Measurements from ENCODE around the gene ZNF775.

The ZNF775 gene

DNA sequence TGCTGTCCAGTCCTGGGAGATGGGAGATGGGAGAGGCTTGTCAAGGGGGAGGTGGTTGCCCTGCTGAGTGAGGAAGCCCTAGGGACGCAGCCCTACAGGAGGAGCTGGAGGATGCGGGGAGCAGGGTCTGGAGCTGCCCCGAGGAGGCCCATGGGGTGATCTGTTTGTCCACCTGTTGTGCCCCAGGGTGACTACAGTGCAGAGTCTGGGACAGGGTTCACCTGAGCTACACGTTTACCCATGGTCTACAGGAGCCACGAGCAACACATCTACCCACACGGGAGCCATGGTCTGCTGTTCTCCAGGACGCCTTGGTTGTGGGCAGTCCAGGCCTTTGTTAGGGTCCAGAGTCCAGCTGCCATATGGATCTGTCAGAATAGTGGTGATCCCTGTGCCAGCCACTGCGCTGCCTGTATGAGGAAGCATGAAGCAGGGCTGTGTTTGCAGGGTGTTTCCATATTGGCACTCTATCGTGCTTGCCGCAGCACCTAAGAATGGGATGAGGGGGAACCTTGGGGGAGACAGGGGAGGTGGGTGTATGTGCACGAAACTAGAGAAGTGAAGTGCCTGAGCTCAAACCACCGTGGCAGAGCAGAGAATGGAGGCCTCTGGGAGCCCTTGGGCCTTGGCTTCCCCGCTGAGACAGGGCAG lies 23.7 kb downstream of the ZNF775 start:
- DNase-seq, result no peak

DNA sequence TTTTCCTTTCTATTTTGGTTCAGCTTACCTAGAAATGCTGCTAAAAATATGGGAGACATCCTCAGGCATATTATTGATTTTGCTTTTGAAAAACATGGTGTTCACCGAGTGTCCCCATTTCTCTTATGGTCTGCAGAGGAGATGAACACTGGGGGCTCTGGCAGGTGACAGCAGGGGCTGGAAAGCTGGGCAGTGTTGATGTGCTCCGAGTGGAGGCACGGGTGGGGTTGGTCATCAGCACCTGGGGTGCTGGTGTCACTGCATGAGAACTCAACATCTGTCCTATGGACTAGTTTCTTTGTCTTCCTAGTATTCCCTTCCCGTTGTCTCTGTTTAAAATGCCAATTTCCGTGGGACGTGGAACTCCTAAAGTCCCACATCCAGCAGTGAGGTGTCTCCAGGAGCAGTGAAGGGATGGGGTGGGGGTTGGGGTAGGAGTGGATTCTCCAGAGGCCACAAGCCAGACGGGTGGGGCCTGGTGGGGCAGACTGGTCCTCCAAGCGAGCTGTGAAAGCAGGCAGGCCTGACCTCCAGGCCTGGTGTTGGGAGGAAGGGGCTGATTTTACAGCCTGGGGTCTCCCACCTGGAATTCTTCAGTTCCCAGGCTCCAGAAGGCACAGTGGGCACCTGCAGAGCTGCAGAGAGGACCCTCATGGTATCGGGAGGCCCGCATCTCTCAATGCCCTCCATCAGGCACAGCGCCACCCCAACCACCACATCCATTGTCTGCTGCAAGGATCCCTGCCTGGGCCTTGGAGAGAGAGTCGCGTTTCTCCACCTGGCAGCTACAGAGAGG lies 24.4 kb downstream of the ZNF775 start:
- DNase-seq, result no peak

GRCh38 chr7:150404172-150404804 lies 25.2 kb downstream of the ZNF775 start:
- no peak for DNase-seq

GRCh38 chr7:150404805-150405583 lies 25.9 kb downstream of the ZNF775 start:
- peak; percentile 63 for DNase-seq

DNA sequence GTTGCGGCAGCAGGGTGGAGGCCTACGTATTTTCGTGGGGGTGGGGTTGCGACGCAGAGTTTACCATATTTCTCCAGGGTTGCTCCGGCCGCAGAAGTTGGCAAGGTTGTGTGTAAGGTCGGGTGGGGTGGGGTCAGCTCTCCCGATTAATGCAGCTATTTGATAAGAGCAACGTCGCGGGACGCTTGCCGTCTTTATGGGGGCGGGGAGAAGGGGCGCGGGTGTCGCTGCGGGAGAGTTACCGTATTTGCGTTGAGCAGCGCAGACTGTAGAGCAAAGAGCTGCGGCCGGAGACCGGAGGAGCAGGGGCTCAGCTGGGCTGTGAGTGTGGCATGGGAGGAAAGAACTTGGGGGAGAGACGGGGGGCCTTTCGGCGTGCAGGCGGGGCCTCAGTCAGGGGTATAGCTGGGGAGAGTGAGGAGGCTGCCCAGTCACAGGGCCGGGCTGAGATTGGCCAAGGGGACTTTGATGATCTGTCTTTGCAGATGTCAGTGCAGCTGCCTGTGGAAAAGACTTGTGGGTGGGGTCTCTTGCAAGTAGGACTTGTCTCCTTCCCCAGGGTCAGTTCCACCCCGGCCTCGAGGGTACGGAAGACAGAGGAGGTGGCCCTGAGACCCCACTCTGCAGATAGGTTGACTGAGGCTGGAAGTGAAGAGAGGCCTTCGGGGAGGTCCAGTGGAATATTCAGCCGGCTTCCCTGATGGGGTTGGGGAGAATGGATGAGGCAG lies 26.6 kb downstream of the ZNF775 start:
- DNase-seq, result no peak

DNA sequence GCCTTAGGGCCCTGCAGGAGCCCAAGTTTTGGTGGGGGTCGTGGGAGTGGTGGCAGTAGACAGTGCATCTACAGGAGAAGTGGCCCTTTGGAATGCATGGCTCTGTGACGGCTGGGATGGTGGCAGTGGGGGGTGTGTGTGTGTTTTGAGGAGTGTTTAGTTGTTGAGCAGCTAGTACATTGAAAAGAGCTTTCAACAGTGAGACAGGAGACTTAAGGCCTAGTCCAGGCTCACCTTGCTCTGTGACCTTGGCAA lies 27.1 kb downstream of the ZNF775 start:
- DNase-seq, result no peak

GRCh38 chr7:150406567-150407421 lies 27.7 kb downstream of the ZNF775 start:
- DNase-seq, result no peak

DNA sequence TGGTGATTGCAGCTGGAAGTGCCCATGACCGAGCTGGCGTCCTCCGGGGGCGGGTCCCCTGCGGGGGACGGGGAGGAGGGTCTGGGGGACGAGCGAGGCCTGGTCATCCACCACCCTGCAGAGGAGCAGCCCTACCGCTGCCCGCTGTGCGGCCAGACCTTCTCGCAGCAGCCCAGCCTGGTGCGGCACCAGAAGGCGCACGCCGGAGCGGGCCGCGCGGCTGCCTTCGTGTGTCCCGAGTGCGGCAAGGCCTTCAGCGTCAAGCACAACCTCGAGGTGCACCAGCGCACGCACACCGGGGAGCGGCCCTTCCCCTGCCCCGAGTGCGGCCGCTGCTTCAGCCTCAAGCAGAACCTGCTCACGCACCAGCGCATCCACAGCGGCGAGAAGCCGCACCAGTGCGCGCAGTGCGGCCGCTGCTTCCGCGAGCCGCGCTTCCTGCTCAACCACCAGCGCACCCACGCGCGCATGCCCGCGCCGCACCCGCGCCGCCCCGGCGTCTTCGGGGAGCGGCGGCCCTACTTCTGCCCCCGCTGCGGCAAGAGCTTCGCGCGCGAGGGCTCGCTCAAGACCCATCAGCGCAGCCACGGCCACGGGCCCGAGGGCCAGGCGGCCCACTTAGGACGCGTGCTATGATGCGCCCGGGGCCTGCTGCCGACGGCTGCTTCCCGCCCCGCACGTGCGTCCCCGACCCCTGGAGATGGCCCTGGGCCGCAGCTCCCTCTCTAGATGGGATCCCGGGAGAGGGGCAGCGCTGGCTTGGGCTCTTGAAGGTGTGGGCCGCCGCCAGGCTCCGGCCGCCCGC lies 28.7 kb downstream of the ZNF775 start:
- DNase-seq, result no peak

DNA sequence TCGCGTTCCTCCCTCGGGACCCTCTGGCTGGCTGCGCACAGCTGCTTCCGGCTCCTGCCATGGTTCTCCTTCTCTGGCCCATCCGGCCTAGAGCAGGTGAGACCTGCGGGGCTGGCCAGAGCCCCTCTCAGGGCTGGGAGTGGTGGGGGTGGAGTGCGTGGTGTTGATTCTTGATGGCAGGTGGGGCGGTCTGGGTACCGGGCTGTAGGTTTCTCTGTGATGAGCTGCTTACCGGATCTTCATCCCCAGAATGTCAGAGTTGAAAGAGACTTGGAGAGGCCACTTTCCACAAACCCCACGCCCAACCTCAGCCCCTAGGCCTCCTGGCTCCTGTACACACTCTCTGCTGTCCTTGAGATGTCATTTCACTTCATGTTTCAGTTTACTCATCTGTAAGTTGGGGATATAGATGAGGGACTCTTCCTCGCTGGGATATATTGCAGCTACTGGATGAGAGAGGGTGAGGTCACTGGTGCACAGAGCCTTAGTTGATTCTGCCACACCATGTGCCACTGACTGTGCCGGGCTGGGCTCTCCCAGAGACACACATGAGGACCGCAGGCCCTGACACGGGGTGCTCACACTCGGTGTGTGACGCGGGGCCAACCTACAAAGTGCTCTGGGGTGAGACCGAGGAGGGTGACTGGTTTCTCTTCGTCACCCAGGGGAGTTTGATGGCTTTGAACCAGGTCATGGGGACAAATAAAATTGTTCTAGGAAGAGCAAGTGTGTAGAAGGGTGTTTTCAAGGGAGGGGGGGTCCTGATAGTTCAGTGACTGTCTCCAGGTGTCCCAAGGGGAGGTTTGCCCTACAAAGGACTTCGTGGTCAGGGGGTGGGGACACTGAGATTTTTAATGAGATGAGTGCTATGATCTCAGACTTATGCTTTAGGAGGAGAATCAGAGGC lies 29.5 kb downstream of the ZNF775 start:
- DNase-seq, result no peak

GRCh38 chr7:150409300-150410030 lies 30.3 kb downstream of the ZNF775 start:
- DNase-seq, result no peak

- no peak for DNase-seq
Measured at GRCh38 chr7:150410131-150410530, 31.0 kb downstream of the ZNF775 start.

- DNase-seq, result no peak
Measured at GRCh38 chr7:150410680-150411346, 31.7 kb downstream of the ZNF775 start.

GRCh38 chr7:150411606-150412005 lies 32.5 kb downstream of the ZNF775 start:
- DNase-seq, result no peak

DNA sequence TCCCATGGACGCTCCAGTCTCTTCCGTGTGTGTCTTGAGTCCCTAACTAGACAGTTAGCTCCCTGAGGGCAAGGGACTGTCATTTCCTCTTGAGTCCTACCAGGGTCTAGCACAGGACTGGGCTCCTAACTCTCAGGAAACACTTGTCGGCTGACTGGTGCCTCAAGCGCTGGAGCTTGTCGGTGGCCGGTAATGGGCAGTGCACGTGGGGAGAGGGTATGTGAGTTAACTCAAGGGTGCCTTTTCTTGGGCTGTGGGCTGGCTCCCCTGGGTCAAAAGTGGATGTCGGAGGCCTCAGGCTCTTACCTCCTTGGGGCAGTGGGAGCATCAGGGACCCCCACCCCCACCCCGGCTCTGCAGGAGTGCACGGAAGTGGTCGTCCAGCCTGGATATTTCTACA lies 32.9 kb downstream of the ZNF775 start:
- DNase-seq, result no peak

- no peak for DNase-seq
Measured at GRCh38 chr7:150412518-150413488, 33.7 kb downstream of the ZNF775 start.

GRCh38 chr7:150413640-150414081 lies 34.5 kb downstream of the ZNF775 start:
- no peak for DNase-seq
